T-helper 1 cell treated with Interleukin-12 subunit alpha and Interleukin-12 subunit beta and Interleukin-4 antibody, amounts not matched to agents 30 ng/mL and 1 ng/mL, for 36 hours (primary cell): ENCODE measurements around the gene SUSD5. TPM values are rescaled to one million over a fixed set of nuclear protein-coding genes. Genes with fewer than 3 reads are reported as not detected.
"Not testable (repeated sequence)": the region's sequence is repeated elsewhere in the genome, so short reads cannot be mapped to it uniquely, and the experiment has no call there.

Source experiments
- intact Hi-C: fragments of 100-400 bp; cut with micrococcal nuclease; formaldehyde crosslinking; loops from one replicate; pipeline ENCODE4 v1.15.1; 2024
- total RNA-seq: library from RNA; stranded (reverse); gene quantifications from 2 replicates; pipeline ENCODE4 v1.2.3, GENCODE V29; 2022

The SUSD5 gene
- total RNA-seq, 1 donor from 2014 or later: not detected

DNA sequence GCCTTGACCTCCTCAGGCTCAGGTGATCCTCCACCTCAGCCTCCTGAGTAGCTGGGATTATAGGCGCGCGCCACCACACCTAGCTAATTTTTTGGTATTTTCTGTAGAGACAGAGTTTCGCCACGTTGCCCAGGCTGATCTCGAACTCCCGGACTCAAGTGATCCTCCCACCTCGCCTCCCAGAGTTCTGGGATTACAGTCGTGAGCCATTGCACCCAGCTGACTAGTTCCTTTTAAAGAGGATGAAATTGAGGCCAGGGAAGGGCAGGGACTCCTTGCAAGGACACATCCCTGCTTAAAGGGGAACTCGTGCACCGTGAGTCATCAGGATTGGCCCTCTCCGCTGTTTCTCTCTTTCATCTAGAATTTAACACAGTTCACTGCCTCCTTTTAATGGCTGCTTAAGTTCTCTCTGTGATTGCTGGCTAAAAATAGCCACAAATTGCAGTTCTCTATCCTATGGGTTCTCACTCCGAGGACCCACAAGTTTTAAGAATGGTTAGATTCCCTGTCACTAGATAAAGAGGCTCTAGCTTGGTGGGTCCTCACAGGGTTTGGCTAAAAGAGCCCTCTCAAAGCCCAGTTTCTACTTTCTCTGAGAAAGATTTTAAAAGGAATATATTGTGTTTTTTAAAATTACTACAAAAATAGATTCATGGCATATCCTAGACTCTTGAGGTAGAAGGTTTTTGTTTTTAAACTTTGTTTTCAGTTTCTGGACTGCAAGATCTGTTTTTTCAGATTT, 103.4 kb downstream of the SUSD5 start:
- intact Hi-C loops: no loop called here

DNA sequence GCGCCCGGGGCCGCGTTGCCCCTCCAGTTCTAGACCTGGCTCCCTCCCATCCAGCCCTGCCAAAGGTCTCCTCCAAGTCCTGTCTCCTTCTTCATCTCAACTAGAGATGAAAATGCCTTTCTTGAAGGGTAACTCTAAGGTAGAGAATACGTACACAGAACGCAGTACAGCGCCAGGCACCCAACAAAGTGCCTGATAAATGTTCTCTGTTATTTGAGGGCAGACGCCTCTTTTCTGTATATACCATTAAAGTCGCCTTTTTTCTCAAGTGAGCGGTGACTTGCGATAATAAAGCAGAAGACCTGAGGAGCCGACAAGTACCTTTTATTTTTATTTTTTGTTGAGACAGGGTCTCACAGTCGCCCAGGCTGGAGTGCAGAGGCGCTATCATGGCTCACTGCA, 104.0 kb downstream of the SUSD5 start:
- intact Hi-C loops: loop anchor here (1.0 to 5.0 kb wide), 9 partner anchors 17 to 683 kb away; partner anchors contain the start of genes CLASP2, CNOT10, GLB1 and TMPPE

DNA sequence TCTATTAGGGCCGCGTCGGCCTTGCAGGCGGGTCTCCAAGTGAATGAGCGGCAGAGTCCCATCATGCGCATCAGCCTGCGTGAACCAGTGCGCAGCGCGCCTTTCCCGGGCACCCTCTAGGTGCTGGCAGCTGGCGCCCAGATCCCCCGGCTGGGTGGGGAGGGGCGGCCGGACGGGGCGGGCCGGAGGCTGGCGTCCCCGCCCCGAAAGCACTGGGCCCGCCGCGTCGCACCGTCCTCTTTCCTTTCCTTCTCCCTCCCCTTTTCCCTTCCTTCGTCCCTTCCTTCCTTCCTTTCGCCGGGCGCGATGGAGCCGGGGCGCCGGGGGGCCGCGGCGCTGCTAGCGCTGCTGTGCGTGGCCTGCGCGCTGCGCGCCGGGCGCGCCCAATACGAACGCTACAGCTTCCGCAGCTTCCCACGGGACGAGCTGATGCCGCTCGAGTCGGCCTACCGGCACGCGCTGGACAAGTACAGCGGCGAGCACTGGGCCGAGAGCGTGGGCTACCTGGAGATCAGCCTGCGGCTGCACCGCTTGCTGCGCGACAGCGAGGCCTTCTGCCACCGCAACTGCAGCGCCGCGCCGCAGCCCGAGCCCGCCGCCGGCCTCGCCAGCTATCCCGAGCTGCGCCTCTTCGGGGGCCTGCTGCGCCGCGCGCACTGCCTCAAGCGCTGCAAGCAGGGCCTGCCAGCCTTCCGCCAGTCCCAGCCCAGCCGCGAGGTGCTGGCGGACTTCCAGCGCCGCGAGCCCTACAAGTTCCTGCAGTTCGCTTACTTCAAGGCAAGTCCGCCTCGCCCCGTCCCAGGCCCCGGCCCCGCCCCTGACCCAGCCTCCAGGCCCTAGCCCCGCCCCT, 104.6 kb downstream of the SUSD5 start, which contains the start of gene CRTAP:
Gene CRTAP, plus strand, starts transcription at position 243 of the 850 bp plus-strand sequence. Its CDS starts 64 bp downstream, at position 307.
- intact Hi-C loops: loop anchor here (1.0 to 5.0 kb wide), 9 partner anchors 17 to 683 kb away; partner anchors contain the start of genes CLASP2, CNOT10, GLB1 and TMPPE

DNA sequence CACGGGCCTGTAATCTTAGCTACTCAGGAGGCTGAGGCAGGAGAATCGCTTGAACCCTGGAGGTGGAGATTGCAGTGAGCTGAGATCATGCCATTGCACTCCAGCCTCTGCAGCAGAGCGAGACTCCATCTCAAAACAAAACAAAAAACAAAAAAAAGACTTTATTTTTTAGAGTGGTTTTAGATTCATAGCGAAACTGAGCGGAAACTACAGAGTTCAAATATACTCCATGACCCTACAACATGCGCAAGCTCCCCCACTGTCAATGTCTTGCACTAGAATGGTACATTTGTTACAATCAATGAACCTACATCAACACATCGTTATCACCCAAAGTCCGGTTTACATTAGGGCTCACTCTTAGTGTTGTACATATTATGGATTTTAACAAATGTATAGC, 107.0 kb downstream of the SUSD5 start:
- intact Hi-C loops: loop anchor here (5.0 kb wide), 1 partner anchor 79 kb away; no protein-coding TSS in a partner anchor

- intact Hi-C loops: not testable (repeated sequence)
These were observed 111.8 kb downstream of the SUSD5 start for GRCh38 chr3:33106854-33107253.

GRCh38 chr3:33105341-33105948, 113.2 kb downstream of the SUSD5 start:
- intact Hi-C loops: no loop called here

DNA sequence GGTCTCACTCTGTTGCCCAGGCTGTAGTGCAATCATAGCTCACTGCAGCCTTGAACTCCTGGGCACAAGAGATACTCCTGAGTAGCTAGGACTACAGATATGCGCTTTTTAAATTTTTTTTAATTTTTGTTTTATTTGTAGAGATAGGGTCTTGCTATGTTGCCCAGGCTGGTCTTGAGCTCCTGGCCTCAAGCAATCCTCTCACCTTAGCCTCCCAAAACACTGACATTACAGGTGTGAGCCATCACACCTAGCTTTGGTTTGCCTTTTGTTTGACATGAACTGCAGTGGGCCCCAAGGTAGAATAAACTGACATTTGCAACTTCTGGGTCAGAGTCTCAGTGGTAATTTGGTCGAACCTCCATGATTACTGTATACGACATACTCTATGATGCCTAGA, 113.8 kb downstream of the SUSD5 start:
- intact Hi-C loops: no loop called here

- intact Hi-C loops: no loop called here
These were observed 115.1 kb downstream of the SUSD5 start for GRCh38 chr3:33103480-33103879.

DNA sequence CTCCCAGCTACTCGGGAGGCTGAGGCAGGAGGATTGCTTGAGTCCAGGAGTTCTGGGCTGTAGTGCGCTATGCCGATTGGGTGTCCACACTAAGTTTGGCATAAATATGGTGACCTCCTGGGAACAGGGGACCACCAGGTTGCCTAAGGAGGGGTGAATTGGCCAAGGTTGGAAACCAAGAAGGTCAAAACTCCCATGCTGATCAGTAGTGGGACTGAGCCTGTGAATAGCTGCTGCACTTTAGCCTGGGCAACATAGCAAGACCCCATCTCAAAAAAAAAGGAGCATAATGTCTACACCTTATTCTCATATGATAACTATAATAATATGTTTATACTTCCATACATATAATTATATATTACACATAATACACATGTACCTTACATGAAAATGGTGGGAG, 115.6 kb downstream of the SUSD5 start:
- intact Hi-C loops: no loop called here

DNA sequence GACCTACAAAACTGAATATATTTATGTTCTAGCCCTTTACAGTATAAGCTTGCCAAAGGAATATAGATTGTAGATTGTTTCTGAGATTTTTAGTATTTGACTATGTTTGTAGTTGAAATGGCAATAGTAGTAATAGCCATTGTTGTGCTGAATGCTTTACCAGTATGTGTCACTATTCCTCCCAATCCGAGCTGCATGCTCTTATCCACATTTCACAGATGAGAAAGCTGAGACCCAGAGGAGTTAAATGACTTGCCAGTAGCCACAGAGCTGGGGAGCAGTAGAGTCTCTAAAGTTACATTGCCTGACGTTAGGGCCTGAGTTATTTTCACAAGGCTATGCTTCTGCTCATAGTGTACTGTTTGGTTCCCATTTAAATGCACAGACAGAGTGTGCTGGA, 118.4 kb downstream of the SUSD5 start:
- intact Hi-C loops: no loop called here

Other genes with a start within 250 kb of the SUSD5 start
- gene GLB1, start 121.7 kb downstream of the SUSD5 start, total RNA-seq: 39.9 and 47.4 TPM in 2 replicates
- gene TMPPE, start 121.7 kb downstream of the SUSD5 start, total RNA-seq: 14.8 and 15.9 TPM in 2 replicates
- gene CRTAP, start 104.8 kb downstream of the SUSD5 start, total RNA-seq: 25.3 and 27.3 TPM in 2 replicates
- gene FBXL2, start 58.6 kb upstream of the SUSD5 start, total RNA-seq: not detected in 2 replicates
- 59.6 and 67.0 TPM in 2 replicates for gene UBP1, start 221.6 kb upstream of the SUSD5 start, total RNA-seq